Panc1 (cell line): ENCODE results near the gene ZSCAN23.

Experiments used
- POLR2AphosphoS5 ChIP-seq: IDR thresholded peaks from 2 replicates; pipeline ENCODE4 v1.6.1; 2012; ENCODE audit warnings: mild to moderate bottlenecking, low read depth, low read length, moderate library complexity
- TCF7L2 ChIP-seq: IDR thresholded peaks from 2 replicates; pipeline ENCODE4 v1.6.1; 2011; ENCODE audit warnings: mild to moderate bottlenecking, low read depth, low read length, inconsistent platforms
- TF ChIP-seq, protein P1 (sequence below): fragments of 450-650 bp; IDR thresholded peaks from 2 replicates; pipeline ENCODE4 v1.5.1; 2017; ENCODE audit warnings: mild to moderate bottlenecking
- TF ChIP-seq, protein P2 (sequence below), 2 experiments: IDR thresholded peaks; 2 replicates each; pipeline ENCODE4 v1.6.1; 2011 to 2012; ENCODE audit warnings: low read depth in 2 of 2, control low read depth in 1 of 2, low read length in 1 of 2, mild to moderate bottlenecking in 1 of 2, moderate library complexity in 1 of 2; ENCODE audit not compliant: insufficient read depth in 1 of 2

DNA sequence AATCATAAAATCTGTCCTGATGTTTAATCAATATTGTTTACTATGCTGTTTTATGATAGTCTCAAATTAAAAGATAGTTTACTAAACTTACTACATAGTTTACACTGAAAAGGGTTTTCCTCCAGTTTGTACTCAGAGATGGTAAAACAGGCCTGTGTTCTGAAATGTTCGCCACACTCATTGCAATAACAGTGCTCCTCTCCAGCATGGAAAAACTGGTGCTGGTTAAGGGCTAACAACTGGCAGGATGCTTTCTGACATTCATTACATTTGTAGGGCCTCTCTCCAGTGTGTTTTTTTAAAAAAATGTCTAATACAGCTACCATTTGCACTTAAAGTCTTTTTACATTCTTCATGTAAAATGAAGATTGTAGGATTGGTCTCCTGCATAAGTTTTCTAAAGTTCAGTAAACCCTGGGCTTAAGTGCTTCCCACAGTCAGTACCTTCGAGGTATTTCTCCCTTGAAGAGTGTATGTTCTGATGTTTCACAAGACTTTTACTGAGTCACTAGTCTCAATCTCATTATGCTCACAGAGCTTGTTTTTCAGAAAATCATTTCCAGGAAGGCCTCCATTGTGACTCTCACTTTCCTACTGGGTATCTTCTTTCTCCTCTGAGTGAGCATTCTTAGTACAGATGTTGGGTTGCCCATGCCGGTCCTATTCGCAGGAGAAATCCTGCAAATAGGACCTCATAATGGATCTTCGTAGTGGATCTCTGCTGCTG lies 35.1 kb downstream of the ZSCAN23 start:
- TF ChIP-seq, protein P1, sequence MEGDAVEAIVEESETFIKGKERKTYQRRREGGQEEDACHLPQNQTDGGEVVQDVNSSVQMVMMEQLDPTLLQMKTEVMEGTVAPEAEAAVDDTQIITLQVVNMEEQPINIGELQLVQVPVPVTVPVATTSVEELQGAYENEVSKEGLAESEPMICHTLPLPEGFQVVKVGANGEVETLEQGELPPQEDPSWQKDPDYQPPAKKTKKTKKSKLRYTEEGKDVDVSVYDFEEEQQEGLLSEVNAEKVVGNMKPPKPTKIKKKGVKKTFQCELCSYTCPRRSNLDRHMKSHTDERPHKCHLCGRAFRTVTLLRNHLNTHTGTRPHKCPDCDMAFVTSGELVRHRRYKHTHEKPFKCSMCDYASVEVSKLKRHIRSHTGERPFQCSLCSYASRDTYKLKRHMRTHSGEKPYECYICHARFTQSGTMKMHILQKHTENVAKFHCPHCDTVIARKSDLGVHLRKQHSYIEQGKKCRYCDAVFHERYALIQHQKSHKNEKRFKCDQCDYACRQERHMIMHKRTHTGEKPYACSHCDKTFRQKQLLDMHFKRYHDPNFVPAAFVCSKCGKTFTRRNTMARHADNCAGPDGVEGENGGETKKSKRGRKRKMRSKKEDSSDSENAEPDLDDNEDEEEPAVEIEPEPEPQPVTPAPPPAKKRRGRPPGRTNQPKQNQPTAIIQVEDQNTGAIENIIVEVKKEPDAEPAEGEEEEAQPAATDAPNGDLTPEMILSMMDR, result no peak
- TF ChIP-seq POLR2AphosphoS5, result no peak
- no peak for TF ChIP-seq TCF7L2
- TF ChIP-seq, protein P2, sequence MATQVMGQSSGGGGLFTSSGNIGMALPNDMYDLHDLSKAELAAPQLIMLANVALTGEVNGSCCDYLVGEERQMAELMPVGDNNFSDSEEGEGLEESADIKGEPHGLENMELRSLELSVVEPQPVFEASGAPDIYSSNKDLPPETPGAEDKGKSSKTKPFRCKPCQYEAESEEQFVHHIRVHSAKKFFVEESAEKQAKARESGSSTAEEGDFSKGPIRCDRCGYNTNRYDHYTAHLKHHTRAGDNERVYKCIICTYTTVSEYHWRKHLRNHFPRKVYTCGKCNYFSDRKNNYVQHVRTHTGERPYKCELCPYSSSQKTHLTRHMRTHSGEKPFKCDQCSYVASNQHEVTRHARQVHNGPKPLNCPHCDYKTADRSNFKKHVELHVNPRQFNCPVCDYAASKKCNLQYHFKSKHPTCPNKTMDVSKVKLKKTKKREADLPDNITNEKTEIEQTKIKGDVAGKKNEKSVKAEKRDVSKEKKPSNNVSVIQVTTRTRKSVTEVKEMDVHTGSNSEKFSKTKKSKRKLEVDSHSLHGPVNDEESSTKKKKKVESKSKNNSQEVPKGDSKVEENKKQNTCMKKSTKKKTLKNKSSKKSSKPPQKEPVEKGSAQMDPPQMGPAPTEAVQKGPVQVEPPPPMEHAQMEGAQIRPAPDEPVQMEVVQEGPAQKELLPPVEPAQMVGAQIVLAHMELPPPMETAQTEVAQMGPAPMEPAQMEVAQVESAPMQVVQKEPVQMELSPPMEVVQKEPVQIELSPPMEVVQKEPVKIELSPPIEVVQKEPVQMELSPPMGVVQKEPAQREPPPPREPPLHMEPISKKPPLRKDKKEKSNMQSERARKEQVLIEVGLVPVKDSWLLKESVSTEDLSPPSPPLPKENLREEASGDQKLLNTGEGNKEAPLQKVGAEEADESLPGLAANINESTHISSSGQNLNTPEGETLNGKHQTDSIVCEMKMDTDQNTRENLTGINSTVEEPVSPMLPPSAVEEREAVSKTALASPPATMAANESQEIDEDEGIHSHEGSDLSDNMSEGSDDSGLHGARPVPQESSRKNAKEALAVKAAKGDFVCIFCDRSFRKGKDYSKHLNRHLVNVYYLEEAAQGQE (IDR thresholded peaks at IDR 0.05; ENCODE audit: insufficient read depth in 1 of 2, low read depth in 2 of 2, low read length in 1 of 2), result no peak
